GM19025 (cell line): Measurements from ENCODE around the gene EEPD1.
"Not testable (repeated sequence)": the region's sequence is repeated elsewhere in the genome, so short reads cannot be mapped to it uniquely, and the experiment has no call there.

Source experiments
- ATAC-seq: cut with Tn5 transposase; IDR thresholded peaks from one replicate; pipeline ENCODE4 v1.9.1; 2021; ENCODE audit warnings: mild to moderate bottlenecking, low read depth, moderate library complexity; ENCODE audit not compliant: unreplicated experiment

The EEPD1 gene

GRCh38 chr7:36245684-36246299 lies 92.7 kb downstream of the EEPD1 start:
- ATAC-seq, result no peak

- ATAC-seq, result no peak
Measured at GRCh38 chr7:36249091-36249490, 96.0 kb downstream of the EEPD1 start.

DNA sequence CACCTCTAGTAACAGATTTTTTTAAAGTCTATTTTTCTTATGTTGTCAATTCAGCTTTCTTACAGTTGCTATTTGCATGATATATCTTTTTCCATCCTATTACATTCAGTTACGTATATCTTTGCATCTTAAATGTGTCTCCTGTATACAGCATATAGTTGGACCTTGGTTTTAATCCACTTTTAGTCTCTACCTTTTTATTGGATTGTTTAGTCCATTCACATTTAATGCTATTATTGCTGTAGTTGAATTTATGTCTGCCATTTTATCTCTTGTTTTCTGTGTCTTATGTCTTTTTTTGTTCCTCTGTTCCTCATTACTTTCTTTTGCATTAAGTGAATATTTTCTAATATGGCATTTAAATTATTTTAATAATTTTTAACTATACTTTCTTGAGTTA lies 100.6 kb downstream of the EEPD1 start:
- no peak for ATAC-seq

DNA sequence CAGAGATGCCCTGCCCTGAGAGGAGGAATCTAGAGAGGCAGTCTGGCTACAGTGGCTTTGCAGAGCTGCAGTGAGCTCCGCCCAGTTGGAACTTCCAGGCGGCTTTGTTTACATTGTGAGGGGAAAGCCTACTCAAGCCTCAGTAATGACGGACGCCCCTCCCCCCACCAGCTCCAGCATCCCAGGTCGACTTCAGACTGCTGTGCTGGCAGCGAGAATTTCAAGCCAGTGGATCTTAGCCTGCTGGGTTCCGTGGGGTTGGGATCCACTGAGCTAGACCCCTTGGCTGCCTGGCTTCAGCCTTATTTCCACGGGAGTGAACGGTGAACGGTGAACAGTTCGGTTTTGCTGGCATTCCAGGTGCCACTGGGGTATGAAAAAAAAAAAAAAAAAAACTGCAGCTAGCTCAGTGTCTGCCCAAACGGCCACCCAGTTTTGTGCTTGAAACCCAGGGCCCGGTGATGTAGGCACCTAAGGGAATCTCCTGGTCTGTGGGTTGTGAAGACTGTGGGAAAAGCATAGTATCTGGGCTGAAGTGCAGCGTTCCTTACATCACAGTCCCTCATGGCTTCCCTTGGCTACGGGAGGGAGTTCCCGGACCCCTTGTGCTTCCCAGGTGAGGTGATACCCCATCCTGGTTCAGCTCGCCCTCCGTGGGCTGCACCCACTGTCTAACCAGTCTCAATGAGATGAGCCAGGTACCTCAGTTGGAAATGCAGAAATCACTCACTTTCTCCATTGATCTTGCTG lies 105.6 kb downstream of the EEPD1 start:
- ATAC-seq, result not testable (repeated sequence)

DNA sequence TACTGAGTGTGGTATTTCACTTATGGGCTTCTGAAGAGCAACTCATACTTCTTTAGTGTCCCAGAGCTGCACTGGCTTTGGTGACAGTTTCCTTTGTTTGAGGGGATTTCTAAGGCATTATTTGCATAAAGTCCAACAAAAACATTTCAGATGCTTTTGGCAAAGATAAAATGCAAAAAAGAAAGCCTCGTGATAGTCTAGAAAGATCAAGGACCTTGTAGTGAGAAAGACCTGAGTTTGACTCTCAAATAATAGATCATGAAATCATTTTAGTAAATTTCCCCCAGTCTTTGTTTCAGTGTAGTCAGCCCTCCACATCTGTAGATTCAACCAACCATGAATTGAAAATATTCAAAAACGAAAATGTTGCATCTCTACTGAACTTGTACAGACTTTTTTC lies 107.4 kb downstream of the EEPD1 start:
- no peak for ATAC-seq

DNA sequence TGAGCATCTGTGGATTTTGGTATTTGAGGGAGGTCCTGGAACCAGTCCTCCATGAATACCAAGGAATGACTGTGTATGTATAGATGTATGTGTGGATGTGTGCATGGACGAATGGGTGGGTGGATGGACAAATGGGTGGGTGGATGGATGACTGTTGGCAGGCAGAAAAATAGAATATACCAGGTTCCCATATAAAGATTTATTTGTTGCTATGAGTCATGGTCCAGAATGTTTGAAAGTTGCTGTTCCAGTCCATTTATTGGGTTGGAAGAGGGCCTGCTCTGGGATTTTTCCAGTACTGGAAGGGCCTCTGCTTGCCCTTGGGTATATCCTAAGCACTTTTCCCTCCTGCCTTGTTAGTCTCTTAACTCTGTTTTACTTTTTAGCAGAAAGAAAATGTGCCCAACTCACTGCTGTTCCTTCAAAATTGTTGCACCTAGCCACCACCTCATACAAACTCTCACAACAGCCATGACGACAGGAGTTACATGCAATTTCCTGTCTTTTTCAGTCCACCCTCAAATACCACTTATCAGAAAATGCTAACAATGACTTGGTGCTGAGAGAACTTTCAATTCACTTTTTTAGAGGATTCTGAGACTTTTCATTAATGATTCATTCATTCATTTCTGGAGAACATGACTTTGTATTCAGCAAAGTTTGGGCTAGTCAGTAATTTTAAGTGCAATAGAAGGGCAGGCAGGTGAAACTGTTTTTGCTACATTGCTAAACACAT lies 108.1 kb downstream of the EEPD1 start:
- no peak for ATAC-seq

- no peak for ATAC-seq
Measured at GRCh38 chr7:36262309-36263094, 109.4 kb downstream of the EEPD1 start.

GRCh38 chr7:36263095-36263484 lies 110.0 kb downstream of the EEPD1 start:
- ATAC-seq, result no peak

GRCh38 chr7:36264123-36264801 lies 111.2 kb downstream of the EEPD1 start:
- no peak for ATAC-seq

GRCh38 chr7:36264913-36265516 lies 112.0 kb downstream of the EEPD1 start:
- ATAC-seq, result no peak

DNA sequence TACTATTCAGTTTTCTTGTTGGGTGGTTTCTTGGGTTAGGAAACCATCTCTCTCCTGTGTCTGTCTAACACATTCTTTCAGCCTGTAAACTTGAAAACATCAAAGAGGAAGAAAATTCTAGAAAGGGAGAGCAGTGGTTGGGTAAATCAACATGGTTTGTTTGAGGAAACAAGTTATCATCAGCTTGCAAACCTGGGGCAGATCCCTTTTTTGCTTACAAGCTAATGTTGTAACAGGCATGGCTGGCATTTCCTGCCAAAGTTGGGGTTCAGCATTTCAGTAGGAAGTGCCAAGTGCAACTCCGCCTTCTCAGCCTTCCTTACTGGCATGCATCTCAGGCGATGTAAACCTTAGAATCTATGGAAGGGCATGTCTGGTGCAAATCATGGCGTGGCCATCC lies 112.6 kb downstream of the EEPD1 start:
- ATAC-seq, result no peak

- no peak for ATAC-seq
Measured at GRCh38 chr7:36266190-36266589, 113.1 kb downstream of the EEPD1 start.

DNA sequence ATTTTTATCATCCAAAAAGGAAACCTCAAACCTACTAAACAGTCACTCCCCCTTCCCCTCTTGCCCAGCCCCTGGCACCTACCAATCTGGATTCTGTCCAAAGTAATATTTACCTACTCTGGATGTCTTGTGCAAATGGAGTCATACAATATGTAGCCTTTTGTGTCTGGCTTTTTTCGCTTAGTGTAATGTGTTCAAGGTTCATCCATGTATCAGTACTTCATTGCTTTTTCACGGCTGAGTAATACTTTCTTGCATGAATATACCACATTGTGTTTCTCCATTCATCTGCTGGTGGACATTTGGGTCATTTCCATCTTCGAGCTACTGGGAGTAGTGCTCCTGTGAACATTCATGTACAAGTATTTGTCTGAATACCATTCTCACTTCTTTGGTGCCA lies 113.6 kb downstream of the EEPD1 start:
- no peak for ATAC-seq

- ATAC-seq, result peak; percentile 76
Measured at GRCh38 chr7:36272211-36272566, 119.1 kb downstream of the EEPD1 start.

DNA sequence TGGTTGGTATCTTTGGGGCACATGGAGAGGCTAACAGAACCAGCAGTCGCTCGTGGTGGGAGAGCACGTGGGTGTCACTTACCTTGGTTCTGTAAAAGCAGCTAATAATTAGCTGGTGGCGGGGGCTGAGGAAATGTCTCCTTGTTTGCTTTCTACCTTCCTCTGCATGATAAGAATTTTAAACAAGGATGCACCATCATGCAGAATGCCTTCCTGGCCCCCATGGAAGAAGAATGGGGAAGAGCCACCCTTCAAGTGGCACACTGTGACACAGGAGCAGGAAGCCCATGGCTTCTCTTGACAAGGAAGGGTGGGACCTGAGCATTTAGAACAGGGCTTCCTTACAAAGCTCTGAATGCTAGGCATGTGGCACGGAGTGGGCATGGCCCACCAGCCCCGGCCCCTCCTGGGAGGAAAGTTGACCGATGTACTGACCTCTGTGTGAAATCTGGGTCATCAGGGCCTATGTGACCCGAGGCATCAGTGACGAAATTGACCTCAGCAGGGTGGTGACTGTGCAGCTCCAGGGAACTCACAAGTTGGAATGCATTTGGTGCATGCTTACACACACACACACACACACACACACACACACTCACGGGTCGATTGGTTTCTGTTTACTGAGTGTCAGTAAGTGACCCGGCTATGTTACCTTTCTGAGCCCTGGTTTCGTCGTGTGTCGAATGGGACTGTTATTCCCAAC lies 119.7 kb downstream of the EEPD1 start:
- ATAC-seq, result peak; percentile 53

DNA sequence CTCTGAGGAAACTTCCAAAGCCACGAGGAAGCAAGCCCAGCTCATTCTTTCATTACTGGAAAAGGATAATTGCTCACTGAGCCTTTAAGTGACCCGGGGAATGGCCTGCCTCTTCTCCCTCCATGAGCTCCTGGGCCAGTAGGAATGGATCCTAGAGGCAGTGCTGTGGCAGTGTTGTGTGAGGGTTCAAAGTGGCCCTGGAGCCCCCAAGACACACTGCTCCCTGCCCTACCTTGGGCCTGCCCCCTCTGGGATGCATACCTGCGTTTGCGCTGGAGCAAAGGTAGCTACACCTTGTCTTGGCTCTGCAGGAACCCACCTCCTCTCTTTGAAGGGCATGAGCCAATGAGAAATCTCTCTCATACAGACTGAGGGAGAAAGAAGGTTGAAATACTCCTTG lies 120.8 kb downstream of the EEPD1 start:
- no peak for ATAC-seq

- ATAC-seq, result no peak
Measured at GRCh38 chr7:36275735-36276284, 122.8 kb downstream of the EEPD1 start.

GRCh38 chr7:36276428-36277248 lies 123.6 kb downstream of the EEPD1 start:
- no peak for ATAC-seq
